Measurements from ENCODE around the gene KRT80.

- TF ChIP-seq, protein P1, sequence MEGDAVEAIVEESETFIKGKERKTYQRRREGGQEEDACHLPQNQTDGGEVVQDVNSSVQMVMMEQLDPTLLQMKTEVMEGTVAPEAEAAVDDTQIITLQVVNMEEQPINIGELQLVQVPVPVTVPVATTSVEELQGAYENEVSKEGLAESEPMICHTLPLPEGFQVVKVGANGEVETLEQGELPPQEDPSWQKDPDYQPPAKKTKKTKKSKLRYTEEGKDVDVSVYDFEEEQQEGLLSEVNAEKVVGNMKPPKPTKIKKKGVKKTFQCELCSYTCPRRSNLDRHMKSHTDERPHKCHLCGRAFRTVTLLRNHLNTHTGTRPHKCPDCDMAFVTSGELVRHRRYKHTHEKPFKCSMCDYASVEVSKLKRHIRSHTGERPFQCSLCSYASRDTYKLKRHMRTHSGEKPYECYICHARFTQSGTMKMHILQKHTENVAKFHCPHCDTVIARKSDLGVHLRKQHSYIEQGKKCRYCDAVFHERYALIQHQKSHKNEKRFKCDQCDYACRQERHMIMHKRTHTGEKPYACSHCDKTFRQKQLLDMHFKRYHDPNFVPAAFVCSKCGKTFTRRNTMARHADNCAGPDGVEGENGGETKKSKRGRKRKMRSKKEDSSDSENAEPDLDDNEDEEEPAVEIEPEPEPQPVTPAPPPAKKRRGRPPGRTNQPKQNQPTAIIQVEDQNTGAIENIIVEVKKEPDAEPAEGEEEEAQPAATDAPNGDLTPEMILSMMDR (IDR thresholded peaks at IDR 0.05), result no peak
- peak in 1 of 3 donors; percentile 10 for TF ChIP-seq POLR2AphosphoS5 (IDR thresholded peaks at IDR 0.05)
Measured at GRCh38 chr12:52209321-52209720, 17.5 kb upstream of the KRT80 start.
